ENCODE results near the gene GOLGA8Q.
"Not testable (repeated sequence)": the region's sequence is repeated elsewhere in the genome, so short reads cannot be mapped to it uniquely, and the experiment has no call there.

Gene GOLGA8Q

GRCh38 chr15:30551750-30552149, at the start of gene GOLGA8Q:
Gene GOLGA8Q, plus strand, starts transcription at chr15:30552050. Its CDS starts 28 bp downstream, at chr15:30552078.
- H3K4me3 ChIP-seq (ENCODE audit: low read depth, low read length), result not testable (repeated sequence)

- H3K4me3 ChIP-seq (ENCODE audit: low read depth, low read length), result not testable (repeated sequence)
These were observed 48.7 kb upstream of the GOLGA8Q start for GRCh38 chr15:30502904-30503781.

- H3K4me3 ChIP-seq (ENCODE audit: low read depth, low read length), result not testable (repeated sequence)
These were observed 47.5 kb upstream of the GOLGA8Q start for GRCh38 chr15:30504162-30504843.

- not testable (repeated sequence) for H3K4me3 ChIP-seq (ENCODE audit: low read depth, low read length)
These were observed 37.3 kb upstream of the GOLGA8Q start for GRCh38 chr15:30514545-30514944.

- H3K4me3 ChIP-seq (ENCODE audit: low read depth, low read length), result not testable (repeated sequence)
These were observed 28.2 kb upstream of the GOLGA8Q start for GRCh38 chr15:30523453-30524243.

GRCh38 chr15:30525912-30526311, 25.9 kb upstream of the GOLGA8Q start:
- not testable (repeated sequence) for H3K4me3 ChIP-seq (ENCODE audit: low read depth, low read length)

GRCh38 chr15:30529049-30529448, 22.8 kb upstream of the GOLGA8Q start:
- not testable (repeated sequence) for H3K4me3 ChIP-seq (ENCODE audit: low read depth, low read length)

GRCh38 chr15:30566949-30567348, 15.1 kb downstream of the GOLGA8Q start:
- H3K4me3 ChIP-seq (ENCODE audit: low read depth, low read length), result not testable (repeated sequence)

- not testable (repeated sequence) for H3K4me3 ChIP-seq (ENCODE audit: low read depth, low read length)
These were observed 21.2 kb downstream of the GOLGA8Q start for GRCh38 chr15:30573012-30573491.

- H3K4me3 ChIP-seq (ENCODE audit: low read depth, low read length), result not testable (repeated sequence)
These were observed 27.6 kb downstream of the GOLGA8Q start for GRCh38 chr15:30579394-30579970.

GRCh38 chr15:30580716-30581115, 28.9 kb downstream of the GOLGA8Q start:
- H3K4me3 ChIP-seq (ENCODE audit: low read depth, low read length), result not testable (repeated sequence)

- H3K4me3 ChIP-seq (ENCODE audit: low read depth, low read length), result not testable (repeated sequence)
These were observed 47.1 kb downstream of the GOLGA8Q start for GRCh38 chr15:30598953-30599352.

GRCh38 chr15:30603796-30604195, 51.9 kb downstream of the GOLGA8Q start, which contains the start of gene GOLGA8H:
Gene GOLGA8H, plus strand, starts transcription at chr15:30604028. Its CDS starts 98 bp downstream, at chr15:30604126.
- H3K4me3 ChIP-seq (ENCODE audit: low read depth, low read length), result not testable (repeated sequence)

Measured in iPS-11a (cell line).